HS-27A (cell line): ENCODE data around the gene C1GALT1.

Experiments used
- DNase-seq: peaks from one replicate; pipeline ENCODE4 v3.0.0-alpha.2; 2012; ENCODE audit warnings: low read depth, missing footprints

Gene C1GALT1

GRCh38 chr7:7272294-7272693 is 90.0 kb downstream of the C1GALT1 start:
- no peak for DNase-seq

GRCh38 chr7:7274782-7275181 is 92.4 kb downstream of the C1GALT1 start:
- DNase-seq = no peak

GRCh38 chr7:7276161-7276560 is 93.8 kb downstream of the C1GALT1 start:
- no peak for DNase-seq

GRCh38 chr7:7290429-7291122 is 108.2 kb downstream of the C1GALT1 start:
- DNase-seq = no peak

DNA sequence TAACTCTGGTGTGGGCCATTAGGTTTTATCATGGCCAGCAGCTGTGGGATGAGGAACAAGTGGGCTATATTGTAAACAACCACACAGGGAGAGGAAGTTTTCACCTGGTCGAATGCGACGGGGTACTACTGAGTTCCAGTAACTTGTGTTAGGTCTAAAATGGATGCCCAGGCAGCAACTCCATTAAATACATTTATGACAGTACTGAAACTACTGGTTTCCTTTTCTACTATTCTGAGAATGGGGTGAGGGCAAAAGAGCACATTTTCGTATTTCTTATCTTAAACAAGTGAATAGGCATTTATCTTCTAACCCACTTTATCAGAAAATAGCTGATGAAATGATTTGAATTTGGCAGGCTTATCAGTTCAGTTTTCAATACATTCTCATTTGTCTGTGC is 109.7 kb downstream of the C1GALT1 start:
- no peak for DNase-seq

GRCh38 chr7:7292608-7293007 is 110.3 kb downstream of the C1GALT1 start:
- no peak for DNase-seq

- no peak for DNase-seq
These were observed 110.7 kb downstream of the C1GALT1 start for GRCh38 chr7:7293092-7293491.

DNA sequence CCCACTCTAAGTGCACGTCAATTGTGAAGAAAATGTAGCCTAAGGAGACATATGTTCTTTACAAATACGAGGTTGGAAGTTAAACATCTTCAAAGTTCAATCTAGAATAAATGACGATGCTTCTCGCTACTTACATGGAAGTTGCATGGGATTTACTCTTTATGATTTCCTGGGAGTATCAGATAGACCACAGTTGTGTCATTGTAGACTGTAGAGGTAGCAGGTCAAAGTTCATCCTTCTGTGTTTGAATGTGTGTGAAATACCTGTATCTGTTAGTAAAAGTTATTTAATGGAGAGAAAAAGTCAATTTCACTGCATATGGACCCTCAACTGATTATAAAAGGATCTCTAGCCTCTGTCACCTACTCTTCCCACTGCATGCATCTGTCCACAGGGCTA is 112.6 kb downstream of the C1GALT1 start:
- no peak for DNase-seq
